K562 (cell line): ENCODE measurements around the gene CT45A1. TPM values are rescaled to one million over a fixed set of nuclear protein-coding genes. Genes with fewer than 3 reads are reported as not detected.
A peak's percentile ranks its signal among the peaks of the same experiment; 100 is the strongest.
"Not testable (repeated sequence)": the region's sequence is repeated elsewhere in the genome, so short reads cannot be mapped to it uniquely, and the experiment has no call there.

Source experiments
- ATAC-seq: fragments of 200-7000 bp; cut with Tn5 transposase; 3 replicates; pipeline ENCODE4 v1.9.1; 2020; ENCODE audit warnings: moderate library complexity
- BruUV-seq: library from RNA; stranded (reverse); fragments of 400-500 nt; replicated peaks from 2 replicates; lab custom pipeline; 2021; lab: Mats Ljungman, UMichigan
- CTCF ChIA-PET: fragments of 300-600 bp; formaldehyde crosslinking; extraction: SDS; loops from one replicate; lab custom pipeline; 2021; ENCODE audit warnings: low intra/inter-chr PET ratio; lab: Yijun Ruan, JAX
- POLR2A ChIA-PET: fragments of 300-600, 350-650 bp; sonication (Branson Sonifier 250); formaldehyde crosslinking; extraction: SDS; loops from one replicate; lab custom pipeline; 2021; ENCODE audit warnings: antibody characterized with exemption, inconsistent platforms; lab: Yijun Ruan, JAX
- DNase-seq, 4 experiments: peaks; one replicate each; pipeline versions ENCODE4 v3.0.0 to v3.0.0-alpha.2; 2011 to 2018; ENCODE audit warnings: low spot score in 3 of 4, mixed read lengths in 3 of 4; ENCODE audit errors: extremely low read depth in 1 of 4
- FAIRE-seq: peaks from 2 replicates; lab custom pipeline; 2011; peaks lifted over from hg19 to GRCh38; lab: Jason Lieb, UNC
- H2AFZ ChIP-seq: 2 replicates; pipeline ENCODE4 v1.6.0; 2011; ENCODE audit warnings: low read depth, low read length, control low read depth, inconsistent platforms
- H3K27ac ChIP-seq: fragments of 200-600 bp; 3 replicates; pipeline ENCODE4 v1.8.0; 2011; ENCODE audit warnings: low read depth, mild to moderate bottlenecking, control low read depth, inconsistent platforms, low read length, moderate library complexity, mixed read lengths; ENCODE audit errors: extremely low read depth
- H3K27me3 ChIP-seq, 2 experiments: fragments of 300-600 bp in 1 of 2; 2 replicates in 1 of 2; 3 replicates in 1 of 2; pipeline versions ENCODE4 v1.6.0 to v1.8.0; 2011; ENCODE audit warnings: inconsistent platforms in 2 of 2, low read length in 2 of 2, mild to moderate bottlenecking in 1 of 2, mixed read lengths in 1 of 2, moderate library complexity in 1 of 2; ENCODE audit not compliant: control insufficient read depth in 2 of 2, insufficient read depth in 2 of 2
- H3K36me3 ChIP-seq: fragments of 300-600 bp; 3 replicates; pipeline ENCODE4 v1.8.0; 2011; ENCODE audit warnings: mild to moderate bottlenecking, low read length, inconsistent platforms; ENCODE audit not compliant: control insufficient read depth, insufficient read depth
- H3K4me1 ChIP-seq, 2 experiments: fragments of 200-600 bp in 1 of 2; replicated peaks in 1 of 2; 2 replicates in 1 of 2; 3 replicates in 1 of 2; pipeline versions ENCODE4 v1.5.1 to v1.8.0; 2011; ENCODE audit warnings: inconsistent platforms in 2 of 2, low read length in 2 of 2, mild to moderate bottlenecking in 1 of 2, mixed read lengths in 1 of 2, moderate library complexity in 1 of 2; ENCODE audit not compliant: control insufficient read depth in 2 of 2, insufficient read depth in 2 of 2
- H3K4me2 ChIP-seq: 2 replicates; pipeline ENCODE4 v1.6.1; 2011; ENCODE audit warnings: low read length, control low read depth, inconsistent platforms, mixed read lengths; ENCODE audit not compliant: insufficient read depth
- H3K4me3 ChIP-seq: fragments of 200-600 bp; sonication (generic), shearing (Covaris generic); 2 replicates; pipeline ENCODE4 v1.5.1; 2016; ENCODE audit warnings: control low read depth, inconsistent platforms
- H3K79me2 ChIP-seq: fragments of 200-600 bp; 3 replicates; pipeline ENCODE4 v1.8.0; 2011; ENCODE audit warnings: low read length, inconsistent platforms; ENCODE audit not compliant: control insufficient read depth, insufficient read depth
- H3K9ac ChIP-seq, 2 experiments: 2 replicates each; pipeline versions ENCODE4 v1.6.0 to v1.6.1; 2011; ENCODE audit warnings: low read depth in 2 of 2, low read length in 2 of 2, control low read depth in 1 of 2, inconsistent platforms in 1 of 2, mild to moderate bottlenecking in 1 of 2, mixed read lengths in 1 of 2; ENCODE audit not compliant: insufficient read depth in 1 of 2
- H3K9me1 ChIP-seq: one replicate; pipeline ENCODE4 v1.6.0; 2011; ENCODE audit warnings: inconsistent platforms, mild to moderate bottlenecking, low read length, moderate library complexity; ENCODE audit not compliant: control insufficient read depth, insufficient read depth
- H3K9me3 ChIP-seq: replicated peaks from 2 replicates; pipeline ENCODE4 v1.5.1; 2011; ENCODE audit warnings: low read depth, low read length, inconsistent platforms; ENCODE audit not compliant: control insufficient read depth, insufficient read depth
- H4K20me1 ChIP-seq: replicated peaks from 2 replicates; pipeline ENCODE4 v1.6.1; 2011; ENCODE audit warnings: low read length, inconsistent platforms, mixed read lengths; ENCODE audit not compliant: control insufficient read depth, insufficient read depth
- CBFA2T2 ChIP-seq: fragments of 450-650 bp; conservative IDR thresholded peaks from 2 replicates; pipeline ENCODE4 v1.6.1; 2017; ENCODE audit warnings: mild to moderate bottlenecking
- FOSL1 ChIP-seq: fragments of 200-800 bp; sonication (Bioruptor generic); conservative IDR thresholded peaks from 2 replicates; pipeline ENCODE4 v1.6.1; 2016; ENCODE audit warnings: missing genetic modification characterization, missing compliant biosample characterization
- TBL1XR1 ChIP-seq, 2 experiments: IDR thresholded peaks; 2 replicates each; pipeline ENCODE4 v1.6.1; 2012; ENCODE audit warnings: improper control_type of control experiment in 2 of 2, low read length in 2 of 2, mild to moderate bottlenecking in 1 of 2
- YBX1 ChIP-seq: fragments of 450-650 bp; IDR thresholded peaks from 2 replicates; pipeline ENCODE4 v1.7.1; 2016; ENCODE audit warnings: mild to moderate bottlenecking
- ZNF436 ChIP-seq: fragments of 250-450, 450-650 bp; sonication (Bioruptor Pico); formaldehyde crosslinking; IDR thresholded peaks from 2 replicates; pipeline ENCODE4 v1.7.0; 2020; ENCODE audit warnings: mild to moderate bottlenecking
- WGBS: fragments of 100-300 bp; shearing (Covaris generic); methylation state at CpG from one replicate; pipeline ENCODE4 v1.1.6; 2016; ENCODE audit warnings: low coverage, mixed read lengths; ENCODE audit not compliant: insufficient coverage; ENCODE audit errors: missing lambda C conversion rate; 5-methylcytosine and 5-hydroxymethylcytosine counted together
- in situ Hi-C: fragments of 300-500 bp; cut with MboI; formaldehyde crosslinking; loops from 4 replicates; pipeline ENCODE4 v1.15.0; 2018; ENCODE audit warnings: inconsistent platforms, mixed read lengths
- intact Hi-C: fragments of 100-400 bp; cut with micrococcal nuclease; formaldehyde crosslinking; loops from 2 replicates; pipeline ENCODE4 v1.14.2; 2022
- polyA plus RNA-seq, 8 experiments: library from polyadenylated mRNA; depleted of rRNA in 4 of 8; stranded (reverse) in 5 of 8; unstranded in 3 of 8; fragments of >200 nt; fragmentation: Nextera tagmentation in 2 of 8; fragmentation: Illumina TruSeq in 1 of 8; extraction: Ambion mirVana in 2 of 8; extraction: Trizol in 1 of 8; gene quantifications; 2 replicates each; pipeline versions ENCODE4 v1.2.1 to v1.2.3, GENCODE V29; 2011 to 2014; ENCODE audit warnings: inconsistent platforms in 1 of 8, missing spikeins in 1 of 8
- total RNA-seq, 7 experiments: library from RNA; depleted of rRNA in 6 of 7; stranded (reverse); fragments of >200 nt in 6 of 7; fragmentation: Illumina TruSeq in 2 of 7; extraction: Trizol in 2 of 7; gene quantifications; 2 replicates each; pipeline versions ENCODE4 v1.2.1 to v1.2.3, GENCODE V29; 2011 to 2021; ENCODE audit warnings: low replicate concordance in 1 of 7

Gene CT45A1
- total and polyA plus RNA-seq, 9 of the 15 experiments (the other 6 are each of a cell fraction or from before 2014, with no cell fraction given), result 0.66 to 5.7 (median 2.5) TPM

DNA sequence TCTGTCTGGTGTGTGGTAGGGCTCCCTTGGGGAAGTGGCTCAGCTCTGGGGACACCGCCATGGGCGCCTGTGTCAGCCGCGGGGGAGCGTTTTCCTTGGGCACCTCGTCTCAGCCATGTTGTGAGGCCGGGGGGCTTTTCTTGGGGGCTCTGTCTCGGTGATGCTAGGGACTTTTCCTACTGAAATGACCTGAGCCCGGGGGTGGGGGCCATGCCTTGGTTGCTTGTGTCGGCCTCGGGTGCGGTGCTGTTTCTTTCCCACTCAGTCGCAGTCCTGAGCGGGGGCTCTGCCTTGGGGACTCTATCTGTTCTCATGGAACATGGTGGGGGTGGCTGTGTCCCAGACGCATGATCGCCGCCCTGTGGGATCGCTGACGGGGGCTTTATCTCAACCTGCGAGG is 356 bp downstream of the CT45A1 start (continued):
- TF ChIP-seq ZNF436 (CRISPR knock-in tag) (no peak), FOSL1 (tag) (no peak), YBX1 (no peak), TBL1XR1 (IDR thresholded peaks at IDR 0.05; ENCODE audit: low read length in 2 of 2) (no peak)
- TF ChIP-seq, all 486 proteins: peak for 0

DNA sequence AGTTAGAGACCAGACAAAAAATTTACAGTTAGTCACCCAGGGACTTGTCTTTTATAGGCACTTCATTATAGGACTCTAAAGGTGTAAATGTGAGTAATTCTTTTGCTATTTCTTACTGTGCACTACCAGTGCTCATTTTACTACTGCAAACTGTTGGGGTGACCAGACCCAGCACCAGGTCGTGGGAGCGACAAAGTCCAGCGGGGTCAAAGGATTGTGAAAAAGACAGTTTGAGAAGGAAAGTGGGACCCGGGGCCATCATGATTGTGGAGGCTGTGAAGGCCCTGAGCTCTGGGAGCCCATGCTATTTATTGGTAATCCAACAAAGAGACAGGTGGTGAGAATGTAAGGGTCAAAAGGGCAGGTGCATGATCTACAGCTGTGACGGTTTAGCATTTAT is 21.2 kb downstream of the CT45A1 start:
- DNase-seq, H3K9me3 ChIP-seq, H3K36me3 ChIP-seq, H3K4me2 ChIP-seq, H2AFZ ChIP-seq, H3K4me1 ChIP-seq, BruUV-seq, H3K27me3 ChIP-seq, H3K27ac ChIP-seq, H3K79me2 ChIP-seq, H4K20me1 ChIP-seq, CTCF ChIA-PET, H3K9me1 ChIP-seq, intact Hi-C loops, FAIRE-seq, H3K4me3 ChIP-seq, ATAC-seq, H3K9ac ChIP-seq, POLR2A ChIA-PET: not testable (repeated sequence)
- in situ Hi-C loops, result loop anchor here (25.0 kb wide), 1 partner anchor 203 kb away; no protein-coding TSS in a partner anchor
- WGBS, result 19% methylated on average over 4 of the region's 5 CpGs
- TF ChIP-seq CBFA2T2, result 0 out of 2 replicates have a peak, but pooled peaks have one; percentile 11
